Sigmoid colon (tissue), 7 donors: ENCODE measurements around the gene CLSTN2. TPM values are rescaled to one million over a fixed set of nuclear protein-coding genes. Genes with fewer than 3 reads are reported as not detected.

Experiments
- DNase-seq: peaks from one replicate; pipeline ENCODE4 v3.0.0-alpha.2; 2019
- H3K27ac ChIP-seq, 4 donors: fragments of 200-600 bp; sonication (generic); one replicate each; pipeline ENCODE4 v1.5.1; 2016 to 2019; ENCODE audit warnings: mild to moderate bottlenecking in 1 of 4
- H3K27me3 ChIP-seq, 3 donors: fragments of 200-600 bp; sonication (generic); one replicate each; pipeline ENCODE4 v1.5.1; 2019; ENCODE audit warnings: mild to moderate bottlenecking in 1 of 3
- H3K36me3 ChIP-seq, 4 donors: fragments of 200-600 bp; sonication (generic); one replicate each; pipeline ENCODE4 v1.5.1; 2016 to 2019
- H3K4me1 ChIP-seq, 4 donors: fragments of 200-600 bp; sonication (generic); one replicate each; pipeline ENCODE4 v1.5.1; 2017 to 2019
- H3K4me3 ChIP-seq, 4 donors: fragments of 200-600 bp; sonication (generic); one replicate each; pipeline ENCODE4 v1.5.1; 2017 to 2019; ENCODE audit warnings: mild to moderate bottlenecking in 2 of 4, moderate library complexity in 1 of 4
- H3K9me3 ChIP-seq, 4 donors: fragments of 200-600 bp in 3 of 4; sonication (generic) in 3 of 4; one replicate each; pipeline versions ENCODE4 v1.5.1 to v1.6.1; 2013 to 2019
- CTCF ChIP-seq, 4 experiments: fragments of 450-650 bp in 3 of 4; fragments of 200-600 bp in 1 of 4; IDR thresholded peaks; one replicate each; pipeline ENCODE4 v1.5.1; 2016 to 2019; ENCODE audit warnings: antibody characterized with exemption in 4 of 4, mild to moderate bottlenecking in 3 of 4, moderate library complexity in 2 of 4
- EP300 ChIP-seq, 4 donors: sonication (generic); formaldehyde crosslinking; IDR thresholded peaks; one replicate each; pipeline ENCODE4 v1.6.1; 2017; ENCODE audit warnings: antibody characterized with exemption in 4 of 4
- POLR2A ChIP-seq, 2 donors: fragments of 450-650 bp; IDR thresholded peaks; one replicate each; pipeline ENCODE4 v1.6.1; 2016; ENCODE audit warnings: antibody characterized with exemption in 2 of 2, mild to moderate bottlenecking in 2 of 2, moderate library complexity in 2 of 2
- POLR2AphosphoS5 ChIP-seq, 4 donors: sonication (generic); formaldehyde crosslinking; IDR thresholded peaks; one replicate each; pipeline ENCODE4 v1.6.1; 2017; ENCODE audit warnings: antibody characterized with exemption in 4 of 4
- WGBS, 2 donors: extraction: QIAGEN DNeasy Blood & Tissue Kit; methylation state at CpG; one replicate each; pipeline ENCODE4 v1.1.7; 2013; 5-methylcytosine and 5-hydroxymethylcytosine counted together
- intact Hi-C: fragments of 100-400 bp; cut with DNase I; formaldehyde crosslinking; loops from one replicate; pipeline ENCODE4 v1.15.1; 2023
- polyA plus RNA-seq, 3 donors: library from polyadenylated mRNA; stranded (reverse); fragments of 200-250 nt; gene quantifications; one replicate each; pipeline ENCODE4 v1.2.3, GENCODE V29; 2013
- total RNA-seq, 4 donors: library from RNA; depleted of rRNA; stranded (reverse); fragments of >200 nt; gene quantifications; one replicate each; pipeline ENCODE4 v1.1.0, GENCODE V29; 2016
- donor health status: healthy with polysubstance abuse.
- donor health status: Bipolar disorder and iron deficiency.
- donor health status: healthy.

CLSTN2 gene
- total and polyA plus RNA-seq, 7 donors: 0.23 to 8.3 (median 2.7) TPM

- no peak for TF ChIP-seq CTCF (IDR thresholded peaks at IDR 0.05)
- TF ChIP-seq POLR2AphosphoS5 (IDR thresholded peaks at IDR 0.05): no peak
- no peak for TF ChIP-seq EP300 (IDR thresholded peaks at IDR 0.05)
- no peak for TF ChIP-seq POLR2A (IDR thresholded peaks at IDR 0.05)
- Histone ChIP-seq H3K36me3 (no peaks in the 10 kb centered on the region), H3K4me3 (no peak overlapping the region), H3K4me1 (peaks cover 0 to 7% (median 0%) of the 10 kb centered on the region in 4 donors), H3K9me3 (no peaks in the 10 kb centered on the region), H3K27ac (no peak overlapping the region), H3K27me3 (no peaks in the 10 kb centered on the region)
- WGBS, 2 donors: 77 to 78% methylated on average over 5 of the region's 5 CpGs
- DNase-seq: no peak
- intact Hi-C loops: no loop called here
These were observed 499.4 kb downstream of the CLSTN2 start for GRCh38 chr3:140434261-140434905.

DNA sequence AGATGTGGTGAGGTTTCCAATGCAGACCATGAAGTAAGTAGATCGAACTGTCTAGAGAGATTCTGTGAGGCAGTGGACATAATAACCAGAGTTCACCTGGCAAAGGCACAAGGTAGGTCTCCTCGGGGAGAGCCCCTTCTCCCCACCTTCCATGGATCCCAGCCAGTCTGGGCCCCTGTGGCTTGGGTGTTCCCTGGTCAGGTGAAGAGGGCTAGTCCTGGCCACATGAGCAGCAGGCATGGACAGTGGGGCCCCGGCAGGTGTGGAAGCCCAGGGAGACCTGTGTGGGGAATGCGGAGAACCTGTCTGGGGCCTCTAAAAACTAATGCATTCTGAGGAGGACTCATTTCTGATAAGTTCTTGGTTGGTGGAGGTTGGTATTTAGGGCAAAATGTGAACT is 501.4 kb downstream of the CLSTN2 start:
- H3K9me3 ChIP-seq: no peaks in the 10 kb centered on the region
- TF ChIP-seq POLR2A (IDR thresholded peaks at IDR 0.05) (no peak), POLR2AphosphoS5 (IDR thresholded peaks at IDR 0.05) (no peak), CTCF (IDR thresholded peaks at IDR 0.05) (no peak), EP300 (IDR thresholded peaks at IDR 0.05) (no peak)
- no peaks in the 10 kb centered on the region for H3K36me3 ChIP-seq
- no peak overlapping the region for H3K4me3 ChIP-seq
- DNase-seq: no peak
- WGBS, 2 donors: 88 to 92% methylated on average over 4 of the region's 4 CpGs
- peaks cover 0 to 7% (median 0%) of the 10 kb centered on the region in 4 donors for H3K4me1 ChIP-seq
- no peaks in the 10 kb centered on the region for H3K27me3 ChIP-seq
- H3K27ac ChIP-seq: no peak overlapping the region
- intact Hi-C loops: no loop called here

GRCh38 chr3:140438736-140439470 is 503.9 kb downstream of the CLSTN2 start:
- intact Hi-C loops: no loop called here
- WGBS, 2 donors: 75 to 76% methylated on average over 6 of the region's 6 CpGs
- H3K9me3 ChIP-seq: no peaks in the 10 kb centered on the region
- no peak for DNase-seq
- H3K36me3 ChIP-seq: no peaks in the 10 kb centered on the region
- H3K4me3 ChIP-seq: no peak overlapping the region
- H3K27ac ChIP-seq: no peak overlapping the region
- H3K4me1 ChIP-seq: no peaks in the 10 kb centered on the region
- no peaks in the 10 kb centered on the region for H3K27me3 ChIP-seq
- TF ChIP-seq POLR2AphosphoS5 (IDR thresholded peaks at IDR 0.05): no peak

- H3K9me3 ChIP-seq: no peaks in the 10 kb centered on the region
- no peaks in the 10 kb centered on the region for H3K36me3 ChIP-seq
- TF ChIP-seq POLR2AphosphoS5 (IDR thresholded peaks at IDR 0.05) (no peak), EP300 (IDR thresholded peaks at IDR 0.05) (no peak), CTCF (IDR thresholded peaks at IDR 0.05) (no peak), POLR2A (IDR thresholded peaks at IDR 0.05) (no peak)
- H3K27ac ChIP-seq: no peak overlapping the region
- no peak for DNase-seq
- no peaks in the 10 kb centered on the region for H3K27me3 ChIP-seq
- 79 to 86% methylated on average over 5 of the region's 5 CpGs for WGBS, 2 donors
- H3K4me1 ChIP-seq: no peaks in the 10 kb centered on the region
- intact Hi-C loops: no loop called here
- H3K4me3 ChIP-seq: no peak overlapping the region
These were observed 504.5 kb downstream of the CLSTN2 start for GRCh38 chr3:140439527-140439926.

GRCh38 chr3:140440446-140440845 is 505.5 kb downstream of the CLSTN2 start:
- no peak for TF ChIP-seq EP300 (IDR thresholded peaks at IDR 0.05)
- TF ChIP-seq POLR2A (IDR thresholded peaks at IDR 0.05): no peak
- no peak for TF ChIP-seq CTCF (IDR thresholded peaks at IDR 0.05)
- no peak for TF ChIP-seq POLR2AphosphoS5 (IDR thresholded peaks at IDR 0.05)
- no peaks in the 10 kb centered on the region for H3K27me3 ChIP-seq
- no peaks in the 10 kb centered on the region for H3K9me3 ChIP-seq
- WGBS, 2 donors: 91 to 96% methylated on average over 1 of the region's 1 CpG
- DNase-seq: no peak
- H3K27ac ChIP-seq: no peak overlapping the region
- no peak overlapping the region for H3K4me3 ChIP-seq
- intact Hi-C loops: no loop called here
- H3K36me3 ChIP-seq: no peaks in the 10 kb centered on the region
- no peaks in the 10 kb centered on the region for H3K4me1 ChIP-seq
